ENCODE results near the gene BCORL1. TPM values are rescaled to one million over a fixed set of nuclear protein-coding genes. Genes with fewer than 3 reads are reported as not detected.

The BCORL1 gene
- total RNA-seq, 1 donor from 2014 or later, result 40.9 TPM

DNA sequence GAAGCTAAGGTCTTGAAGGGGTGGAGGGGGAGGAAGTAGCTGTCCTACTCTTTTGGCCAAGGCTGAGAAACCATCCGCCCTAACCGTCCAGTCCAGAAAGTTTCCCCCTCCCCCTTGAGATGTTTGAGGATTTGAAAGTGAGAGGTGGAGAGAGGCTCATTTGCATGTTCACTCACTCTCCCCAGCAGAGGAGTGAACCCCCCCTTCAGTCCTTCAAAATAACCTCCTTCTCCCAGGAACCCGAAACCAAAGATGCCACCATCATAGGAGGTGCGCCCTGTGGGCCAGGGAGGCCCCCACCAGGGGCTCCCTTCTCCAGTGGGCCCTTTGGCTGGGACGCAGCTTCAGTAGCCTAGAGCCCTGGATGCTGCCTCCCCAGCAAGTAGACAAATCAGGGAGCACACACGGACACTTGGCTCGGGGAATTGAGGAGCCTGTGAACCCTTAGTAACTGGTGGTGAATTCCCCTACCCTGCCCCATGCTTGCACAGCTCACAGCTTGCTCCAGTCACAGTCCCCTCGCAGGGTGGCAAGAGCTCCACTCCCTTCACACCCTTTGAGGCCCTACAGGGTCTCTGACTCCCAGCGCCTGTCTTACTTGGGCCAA lies 102.3 kb downstream of the BCORL1 start:
- TF ChIP-seq, protein P1, sequence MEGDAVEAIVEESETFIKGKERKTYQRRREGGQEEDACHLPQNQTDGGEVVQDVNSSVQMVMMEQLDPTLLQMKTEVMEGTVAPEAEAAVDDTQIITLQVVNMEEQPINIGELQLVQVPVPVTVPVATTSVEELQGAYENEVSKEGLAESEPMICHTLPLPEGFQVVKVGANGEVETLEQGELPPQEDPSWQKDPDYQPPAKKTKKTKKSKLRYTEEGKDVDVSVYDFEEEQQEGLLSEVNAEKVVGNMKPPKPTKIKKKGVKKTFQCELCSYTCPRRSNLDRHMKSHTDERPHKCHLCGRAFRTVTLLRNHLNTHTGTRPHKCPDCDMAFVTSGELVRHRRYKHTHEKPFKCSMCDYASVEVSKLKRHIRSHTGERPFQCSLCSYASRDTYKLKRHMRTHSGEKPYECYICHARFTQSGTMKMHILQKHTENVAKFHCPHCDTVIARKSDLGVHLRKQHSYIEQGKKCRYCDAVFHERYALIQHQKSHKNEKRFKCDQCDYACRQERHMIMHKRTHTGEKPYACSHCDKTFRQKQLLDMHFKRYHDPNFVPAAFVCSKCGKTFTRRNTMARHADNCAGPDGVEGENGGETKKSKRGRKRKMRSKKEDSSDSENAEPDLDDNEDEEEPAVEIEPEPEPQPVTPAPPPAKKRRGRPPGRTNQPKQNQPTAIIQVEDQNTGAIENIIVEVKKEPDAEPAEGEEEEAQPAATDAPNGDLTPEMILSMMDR (IDR thresholded peaks at IDR 0.05; ENCODE audit: unreplicated experiment), result no peak
- peaks cover 2% of the 10 kb centered on the region for H3K4me1 Mint-ChIP-seq (ENCODE audit: low read depth)
- H3K4me3 Mint-ChIP-seq (ENCODE audit: low read depth), result no peak overlapping the region
- H3K27ac Mint-ChIP-seq, result no peak overlapping the region
- H3K27me3 Mint-ChIP-seq, result peaks cover 3% of the 10 kb centered on the region
- H3K9me3 Mint-ChIP-seq (ENCODE audit: low read depth), result peaks cover 11% of the 10 kb centered on the region
- peaks cover 3% of the 10 kb centered on the region for H3K36me3 Mint-ChIP-seq (ENCODE audit: insufficient read depth)
- no peak for DNase-seq (ENCODE audit: low spot score, unreplicated experiment)

DNA sequence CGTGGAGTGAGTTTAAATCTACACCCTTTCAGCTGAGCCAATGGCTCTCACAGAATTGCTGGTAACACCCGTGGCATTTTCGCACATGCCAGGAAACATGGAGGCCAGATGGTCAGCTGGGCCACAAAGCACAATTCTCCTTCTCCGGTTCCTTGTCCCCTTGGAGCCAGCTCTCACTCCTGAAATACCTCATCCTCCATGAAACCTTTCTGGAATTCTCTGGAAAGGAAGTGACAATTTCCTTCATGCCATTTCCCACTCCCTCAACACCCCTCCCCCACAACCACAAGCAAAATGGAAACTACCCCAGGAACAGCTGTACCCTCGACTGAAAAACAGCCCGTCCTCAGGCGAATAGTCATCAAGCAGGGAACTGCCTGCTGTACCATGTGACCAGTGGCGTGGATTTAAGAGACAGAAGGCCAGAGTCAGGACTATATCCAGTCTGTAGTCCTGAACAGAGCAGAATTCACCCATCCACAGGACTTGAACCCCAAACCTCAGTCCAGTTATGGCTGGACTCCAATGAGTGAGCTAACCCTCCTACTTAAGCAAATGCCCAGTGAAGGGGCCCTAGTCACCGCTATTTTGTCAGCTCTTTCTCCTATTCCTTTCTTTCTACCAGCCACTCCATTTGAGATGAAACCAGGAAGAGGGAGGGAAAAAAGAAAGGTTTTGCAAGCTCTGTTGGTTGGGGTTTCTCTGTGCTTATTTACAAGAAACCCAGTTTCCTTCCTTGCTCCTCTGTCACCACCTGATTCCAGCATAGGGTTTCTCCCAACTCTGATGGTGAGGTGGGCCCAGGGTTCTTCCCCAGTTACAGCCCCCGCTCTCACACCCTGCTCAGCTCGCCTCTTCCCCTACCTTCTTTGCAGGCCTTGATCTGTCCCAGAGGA lies 103.4 kb downstream of the BCORL1 start:
- H3K9me3 Mint-ChIP-seq (ENCODE audit: low read depth), result peaks cover 12% of the 10 kb centered on the region
- H3K4me3 Mint-ChIP-seq (ENCODE audit: low read depth), result no peak overlapping the region
- no peak for DNase-seq (ENCODE audit: low spot score, unreplicated experiment)

DNA sequence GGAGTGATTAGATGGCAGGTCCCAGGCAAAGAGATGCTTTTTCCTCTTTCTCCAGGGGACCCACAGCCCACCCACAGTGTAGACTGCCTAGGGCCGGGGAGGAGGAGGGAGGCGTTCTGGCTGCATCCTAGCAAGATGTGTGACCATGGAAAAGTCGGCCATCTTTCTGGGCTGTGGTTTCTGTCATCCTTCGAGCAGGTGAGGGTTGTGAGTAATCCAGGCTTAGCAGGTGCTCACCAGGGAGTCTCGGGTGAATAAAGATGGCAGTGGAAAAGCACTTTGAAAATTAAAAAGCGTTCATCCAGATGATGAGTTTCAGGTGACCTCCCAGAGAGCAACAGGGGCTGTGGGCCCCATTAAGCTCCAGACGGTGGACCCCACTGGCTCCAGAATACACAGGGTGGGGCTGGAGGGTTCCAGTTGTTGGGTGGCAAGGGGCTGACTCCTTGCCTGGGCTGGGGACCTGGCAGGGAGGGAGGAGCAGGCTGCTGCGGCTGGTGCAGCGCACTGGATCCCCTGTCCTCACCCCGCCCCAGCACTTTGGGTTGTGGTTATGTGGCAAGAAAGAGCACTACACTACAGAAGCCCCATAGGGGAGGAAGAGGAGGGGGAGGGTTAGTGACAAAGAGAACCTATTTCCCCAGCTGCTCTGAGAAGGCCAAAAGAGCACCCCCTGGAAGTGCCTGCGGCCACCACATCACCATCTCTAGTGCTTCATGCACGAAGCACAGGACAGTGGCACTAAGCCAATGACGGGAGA lies 104.2 kb downstream of the BCORL1 start:
- peaks cover 4% of the 10 kb centered on the region for H3K36me3 Mint-ChIP-seq (ENCODE audit: insufficient read depth)
- no peak for DNase-seq (ENCODE audit: low spot score, unreplicated experiment)
- H3K4me3 Mint-ChIP-seq (ENCODE audit: low read depth), result no peak overlapping the region
- no peak overlapping the region for H3K27ac Mint-ChIP-seq
- TF ChIP-seq, protein P1 (IDR thresholded peaks at IDR 0.05; ENCODE audit: unreplicated experiment), result no peak
- H3K9me3 Mint-ChIP-seq (ENCODE audit: low read depth), result peaks cover 9% of the 10 kb centered on the region
- peaks cover 2% of the 10 kb centered on the region for H3K4me1 Mint-ChIP-seq (ENCODE audit: low read depth)
- peaks cover 3% of the 10 kb centered on the region for H3K27me3 Mint-ChIP-seq

More for the DNA sequence above, 103.4 kb downstream of the BCORL1 start:
- Mint-ChIP-seq H3K4me1 (ENCODE audit: low read depth) (peaks cover 2% of the 10 kb centered on the region), H3K36me3 (ENCODE audit: insufficient read depth) (peaks cover 4% of the 10 kb centered on the region), H3K27ac (no peak overlapping the region), H3K27me3 (peaks cover 3% of the 10 kb centered on the region)
- TF ChIP-seq, protein P1 (IDR thresholded peaks at IDR 0.05; ENCODE audit: unreplicated experiment), result no peak

DNA sequence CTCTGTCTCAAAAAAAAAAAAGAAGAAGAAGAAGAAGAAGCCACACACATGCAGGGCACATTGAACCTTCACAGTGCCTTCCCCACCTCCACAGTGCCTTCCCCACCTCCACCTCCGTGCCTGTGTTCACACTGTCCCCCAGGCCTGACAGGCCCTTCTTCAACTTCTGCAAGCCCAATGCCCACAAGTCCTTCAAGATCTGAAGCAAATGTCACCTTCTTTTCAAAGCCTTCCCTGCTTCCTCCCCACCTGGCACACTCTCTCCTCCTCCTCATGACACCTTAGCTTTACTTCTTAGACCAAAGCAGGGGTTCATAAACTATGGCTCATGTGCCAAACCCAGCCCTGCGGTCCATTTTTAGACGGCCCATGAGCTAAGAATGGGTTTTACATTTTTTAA lies 107.9 kb downstream of the BCORL1 start:
- Mint-ChIP-seq H3K4me1 (ENCODE audit: low read depth) (no peaks in the 10 kb centered on the region), H3K9me3 (ENCODE audit: low read depth) (peaks cover 7% of the 10 kb centered on the region), H3K27ac (no peak overlapping the region), H3K27me3 (peaks cover 3% of the 10 kb centered on the region), H3K36me3 (ENCODE audit: insufficient read depth) (peaks cover 4% of the 10 kb centered on the region), H3K4me3 (ENCODE audit: low read depth) (no peak overlapping the region)
- DNase-seq (ENCODE audit: low spot score, unreplicated experiment), result no peak
- TF ChIP-seq, protein P1 (IDR thresholded peaks at IDR 0.05; ENCODE audit: unreplicated experiment), result no peak

DNA sequence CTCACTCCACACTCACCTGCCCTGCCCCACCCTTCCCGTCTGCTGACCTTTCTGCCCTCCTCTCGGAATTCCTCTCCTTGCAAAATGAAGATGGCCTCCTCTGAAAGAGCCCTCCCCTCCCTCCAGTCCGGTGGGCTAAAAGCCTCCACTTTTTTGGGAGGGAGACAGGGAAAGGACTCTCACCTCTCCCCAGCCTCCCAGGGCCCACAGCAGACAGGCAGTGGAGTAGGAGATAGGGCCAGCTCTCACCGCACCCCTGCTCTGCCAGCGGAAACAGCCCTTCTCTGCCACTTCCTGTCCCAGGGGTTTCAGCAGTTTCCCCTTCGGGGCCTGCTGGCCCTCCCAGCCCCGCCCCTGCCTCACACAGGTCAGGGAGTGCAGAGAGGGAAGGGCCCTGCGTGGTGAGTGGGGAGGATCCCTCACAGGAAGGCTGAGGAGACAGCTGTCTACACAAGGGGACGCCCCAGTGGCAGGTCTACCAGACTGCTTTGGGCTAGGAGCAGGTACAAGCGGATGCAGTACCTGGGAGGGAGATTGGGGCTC lies 109.6 kb downstream of the BCORL1 start:
- Mint-ChIP-seq H3K27me3 (peaks cover 3% of the 10 kb centered on the region), H3K4me1 (ENCODE audit: low read depth) (no peaks in the 10 kb centered on the region), H3K9me3 (ENCODE audit: low read depth) (peaks cover 7% of the 10 kb centered on the region), H3K4me3 (ENCODE audit: low read depth) (no peak overlapping the region), H3K27ac (no peak overlapping the region), H3K36me3 (ENCODE audit: insufficient read depth) (peaks cover 4% of the 10 kb centered on the region)
- TF ChIP-seq, protein P1 (IDR thresholded peaks at IDR 0.05; ENCODE audit: unreplicated experiment), result no peak
- DNase-seq (ENCODE audit: low spot score, unreplicated experiment), result no peak
